Mucosa of rectum (tissue), 2 donors: ENCODE results near the gene MARCHF3.
A peak's percentile ranks its signal among the peaks of the same experiment; 100 is the strongest.

Experiments used
- H3K27ac ChIP-seq, 2 donors: one replicate each; pipeline ENCODE4 v1.7.0; 2013; ENCODE audit warnings: inconsistent platforms in 2 of 2, low read depth in 2 of 2, low read length in 2 of 2
- H3K27me3 ChIP-seq, 2 donors: one replicate each; pipeline ENCODE4 v1.7.0; 2013; ENCODE audit warnings: low read length in 2 of 2; ENCODE audit not compliant: control insufficient read depth in 2 of 2, insufficient read depth in 2 of 2
- H3K36me3 ChIP-seq, 2 donors: one replicate each; pipeline ENCODE4 v1.7.0; 2013; ENCODE audit warnings: low read length in 2 of 2; ENCODE audit not compliant: control insufficient read depth in 2 of 2, insufficient read depth in 2 of 2
- H3K4me1 ChIP-seq, 2 donors: one replicate each; pipeline ENCODE4 v1.7.0; 2013; ENCODE audit warnings: low read length in 2 of 2, mild to moderate bottlenecking in 1 of 2; ENCODE audit not compliant: control insufficient read depth in 2 of 2, insufficient read depth in 2 of 2
- H3K4me3 ChIP-seq, 2 donors: one replicate each; pipeline ENCODE4 v1.7.0; 2013; ENCODE audit warnings: low read length in 2 of 2
- H3K9ac ChIP-seq, 2 donors: one replicate each; pipeline ENCODE4 v1.7.0; 2013; ENCODE audit warnings: low read length in 2 of 2, low read depth in 1 of 2, mild to moderate bottlenecking in 1 of 2
- H3K9me3 ChIP-seq, 2 donors: one replicate each; pipeline ENCODE4 v1.7.0; 2013; ENCODE audit warnings: low read length in 2 of 2; ENCODE audit not compliant: control insufficient read depth in 2 of 2
- donor health status: healthy.
- donor health status: Normal muscosa, but diverticular disease.

Gene MARCHF3

DNA sequence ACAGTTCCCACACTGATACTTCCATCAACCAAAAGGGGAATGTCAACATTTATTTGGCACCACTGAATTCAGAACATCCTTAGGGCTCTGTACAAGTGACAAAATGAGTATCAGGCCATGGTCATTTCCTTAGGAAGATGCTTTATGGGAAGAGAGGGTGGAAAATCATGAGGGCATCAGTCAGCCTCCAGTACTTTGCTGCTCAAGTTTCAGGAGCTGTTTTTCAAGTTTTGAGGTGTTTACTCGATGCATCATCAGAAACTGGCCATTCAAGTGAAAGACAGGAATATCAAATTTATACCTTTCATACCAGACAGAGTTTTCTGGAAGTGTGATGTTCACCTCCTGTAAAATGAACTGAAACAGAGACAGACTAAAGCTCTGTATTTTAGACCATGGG, 21.2 kb upstream of the MARCHF3 start:
- Histone ChIP-seq H3K27ac (no peak overlapping the region), H3K9ac (no peak overlapping the region), H3K4me1 (peaks cover 0 to 5% of the 10 kb centered on the region in 2 donors), H3K4me3 (no peak overlapping the region), H3K9me3 (no peaks in the 10 kb centered on the region), H3K27me3 (no peaks in the 10 kb centered on the region), H3K36me3 (peaks cover 5 to 7% of the 10 kb centered on the region in 2 donors)

DNA sequence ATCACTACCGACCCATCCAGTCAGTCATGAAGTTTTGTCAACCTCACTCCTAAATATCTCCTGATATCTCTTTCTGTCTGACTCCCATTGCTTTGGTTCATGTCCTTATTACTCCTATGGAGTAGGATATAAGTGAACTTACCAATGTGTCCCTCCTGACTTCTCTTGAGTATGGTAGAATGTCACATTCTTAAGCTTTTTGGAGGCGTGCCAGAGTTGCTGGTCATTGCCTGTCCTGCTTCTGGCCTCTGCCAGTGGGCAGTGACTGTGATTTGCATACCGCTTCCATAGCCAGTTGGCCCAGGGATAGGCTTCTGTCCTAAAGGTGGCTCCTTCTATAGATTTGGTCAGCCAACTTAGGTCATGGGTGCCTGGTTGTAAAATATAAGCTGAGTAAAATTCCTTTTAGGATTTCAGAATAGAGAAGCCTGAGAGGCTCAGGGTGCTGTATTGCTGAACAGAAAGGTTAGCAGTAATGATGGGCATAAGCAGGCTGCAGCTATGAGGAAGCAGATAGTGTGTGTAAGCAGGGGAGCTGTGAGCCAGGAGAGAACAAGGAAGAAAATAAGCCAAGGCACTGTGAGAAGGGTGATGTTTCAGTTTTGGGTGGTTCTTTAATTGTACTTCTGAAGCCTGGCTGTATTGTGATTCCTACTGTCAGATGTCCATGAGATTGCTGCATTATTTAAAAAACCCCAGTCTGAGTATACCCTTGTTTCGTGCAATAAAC, 16.1 kb upstream of the MARCHF3 start:
- H3K27me3 ChIP-seq, result no peaks in the 10 kb centered on the region
- H3K9me3 ChIP-seq, result no peaks in the 10 kb centered on the region

DNA sequence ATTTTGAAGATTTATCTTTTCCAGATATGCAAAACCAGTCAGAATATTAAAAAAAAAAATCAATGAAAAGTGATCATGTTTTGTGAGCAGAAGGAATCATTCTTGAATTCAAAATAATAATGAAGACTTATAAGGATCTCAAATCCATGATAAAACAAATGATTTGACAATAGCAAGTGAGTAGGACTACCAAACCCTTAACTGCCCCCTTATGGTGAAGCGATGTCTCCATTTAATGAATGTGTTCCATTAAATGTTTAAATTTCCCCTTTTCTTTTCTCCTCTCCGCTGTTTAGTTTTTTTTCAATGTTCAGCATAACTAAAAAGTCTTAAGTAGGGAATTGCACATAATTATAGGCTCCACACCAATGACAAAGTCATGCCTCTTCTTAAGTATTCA, 12.2 kb upstream of the MARCHF3 start:
- no peak overlapping the region for H3K9ac ChIP-seq
- H3K4me1 ChIP-seq, result peaks cover 6 to 35% of the 10 kb centered on the region in 2 donors
- no peaks in the 10 kb centered on the region for H3K9me3 ChIP-seq
- H3K36me3 ChIP-seq, result peaks cover 0 to 2% of the 10 kb centered on the region in 2 donors
- no peak overlapping the region for H3K4me3 ChIP-seq
- H3K27ac ChIP-seq, result no peak overlapping the region
- no peaks in the 10 kb centered on the region for H3K27me3 ChIP-seq

More for the DNA sequence above, 16.1 kb upstream of the MARCHF3 start:
- Histone ChIP-seq H3K4me1 (peaks cover 1 to 12% of the 10 kb centered on the region in 2 donors), H3K9ac (no peak overlapping the region), H3K36me3 (peaks cover 0 to 2% of the 10 kb centered on the region in 2 donors), H3K4me3 (no peak overlapping the region), H3K27ac (no peak overlapping the region)

DNA sequence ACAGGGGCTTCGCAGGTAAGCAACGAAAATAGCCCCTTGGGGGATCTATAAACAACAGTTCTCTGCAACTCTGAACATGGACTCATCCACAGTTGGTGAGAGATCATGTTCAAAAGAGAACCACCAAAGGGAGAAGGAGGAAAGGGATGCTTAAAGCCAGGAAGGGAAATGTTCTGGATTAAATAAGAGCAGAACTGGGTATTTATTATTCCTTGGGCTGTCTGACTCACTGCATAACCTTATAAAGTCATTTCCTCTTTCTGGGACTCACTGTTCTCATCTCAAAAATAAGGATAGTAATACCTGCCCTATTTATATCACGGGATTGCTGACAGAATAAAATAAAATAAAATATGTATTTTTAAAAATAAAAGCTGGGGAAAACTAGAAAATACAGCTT, 11.2 kb upstream of the MARCHF3 start:
- H3K9me3 ChIP-seq, result no peaks in the 10 kb centered on the region
- H3K27ac ChIP-seq, result peak overlapping the region; percentile 88 to 96
- peaks cover 6 to 35% of the 10 kb centered on the region in 2 donors for H3K4me1 ChIP-seq
- H3K27me3 ChIP-seq, result no peaks in the 10 kb centered on the region
- H3K4me3 ChIP-seq, result peak overlapping the region; percentile 59 to 69
- peaks cover 0 to 2% of the 10 kb centered on the region in 2 donors for H3K36me3 ChIP-seq
- peak overlapping the region; percentile 49 to 58 for H3K9ac ChIP-seq

DNA sequence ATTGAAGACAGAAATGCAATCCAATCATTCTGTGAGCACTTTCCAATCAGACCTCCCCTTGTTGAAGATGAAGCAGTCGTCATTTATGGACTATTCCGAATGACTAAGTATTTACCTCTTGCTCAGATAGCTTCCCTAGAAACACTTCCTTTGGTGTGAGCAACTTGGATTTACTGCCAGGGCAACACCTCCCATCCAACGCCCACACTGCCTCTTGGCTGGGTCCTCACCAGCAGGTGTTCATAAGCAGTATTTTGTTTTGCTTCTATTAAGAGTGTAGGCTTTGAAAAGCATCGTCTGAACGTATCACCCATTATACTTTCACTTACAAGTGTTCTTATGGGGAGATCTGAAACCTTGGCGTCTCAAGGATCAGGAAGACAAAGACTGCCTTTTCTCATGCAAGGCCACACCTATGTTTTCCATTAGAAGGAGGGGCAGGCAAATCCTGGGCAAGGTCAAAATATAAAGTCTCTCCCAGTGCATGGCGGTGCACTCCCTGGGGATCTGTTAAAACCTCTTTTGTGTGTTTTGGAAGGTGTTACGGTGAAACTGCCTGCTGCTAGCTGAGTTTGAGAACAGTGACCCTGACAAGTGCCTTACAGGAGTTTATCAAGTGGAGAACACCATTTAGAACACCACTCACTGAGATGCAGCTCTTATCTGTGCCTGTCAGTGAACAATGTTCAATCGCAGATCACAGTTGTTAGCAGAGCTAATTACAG, 10.6 kb upstream of the MARCHF3 start:
- no peaks in the 10 kb centered on the region for H3K27me3 ChIP-seq

DNA sequence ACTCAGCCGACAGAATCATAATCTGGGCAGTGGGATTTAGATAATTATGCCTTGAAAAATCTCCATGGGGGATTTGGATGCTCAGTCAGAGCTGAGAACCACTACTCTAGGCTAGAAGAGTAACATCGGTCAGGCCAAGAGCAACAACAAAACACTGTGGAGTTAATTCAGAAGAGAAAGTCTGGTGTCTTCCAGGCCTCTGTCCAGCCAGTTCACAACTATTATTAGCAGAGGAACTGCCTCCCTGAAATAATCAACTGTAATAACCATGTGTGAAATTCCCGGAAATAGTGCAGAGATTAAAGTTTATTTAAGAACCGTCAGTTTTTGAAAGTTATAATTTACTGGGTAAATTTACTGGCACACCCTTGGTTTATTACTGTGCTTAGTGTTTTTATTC, 8.2 kb upstream of the MARCHF3 start:
- no peaks in the 10 kb centered on the region for H3K27me3 ChIP-seq
- no peaks in the 10 kb centered on the region for H3K36me3 ChIP-seq
- H3K4me3 ChIP-seq, result no peak overlapping the region
- H3K27ac ChIP-seq, result no peak overlapping the region
- peaks cover 6 to 35% of the 10 kb centered on the region in 2 donors for H3K4me1 ChIP-seq
- H3K9me3 ChIP-seq, result no peaks in the 10 kb centered on the region
- H3K9ac ChIP-seq, result no peak overlapping the region

More for the DNA sequence above, 10.6 kb upstream of the MARCHF3 start:
- Histone ChIP-seq H3K27ac (peak overlapping the region; percentile 88 to 96), H3K9me3 (no peaks in the 10 kb centered on the region), H3K4me1 (peaks cover 6 to 35% of the 10 kb centered on the region in 2 donors), H3K36me3 (no peaks in the 10 kb centered on the region), H3K9ac (peak overlapping the region; percentile 49 to 58), H3K4me3 (peak overlapping the region; percentile 59 to 69)

DNA sequence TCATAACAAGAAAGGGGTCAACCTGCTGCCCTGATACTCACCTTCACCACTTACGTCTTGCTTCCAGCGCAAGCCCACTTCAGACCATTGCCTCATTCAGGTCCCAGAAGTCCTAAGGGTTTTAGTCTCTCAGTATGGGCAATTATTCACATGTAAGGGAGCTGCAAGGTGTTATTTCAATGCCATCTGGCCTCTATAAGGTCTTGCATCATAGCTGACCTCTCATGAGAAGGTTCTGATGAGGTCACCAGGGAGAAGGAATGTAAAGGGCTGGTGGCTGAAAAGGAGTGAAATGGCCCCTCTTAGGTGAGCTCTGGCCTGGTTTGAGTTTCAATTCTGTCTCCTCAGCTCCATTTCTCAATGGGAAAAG, 1.5 kb upstream of the MARCHF3 start:
- no peaks in the 10 kb centered on the region for H3K36me3 ChIP-seq
- H3K9ac ChIP-seq, result no peak overlapping the region
- H3K4me1 ChIP-seq, result peaks cover 11% of the 10 kb centered on the region in 2 donors
- H3K4me3 ChIP-seq, result no peak overlapping the region
- no peaks in the 10 kb centered on the region for H3K9me3 ChIP-seq
- no peak overlapping the region for H3K27ac ChIP-seq
- peaks cover 0 to 2% of the 10 kb centered on the region in 2 donors for H3K27me3 ChIP-seq

DNA sequence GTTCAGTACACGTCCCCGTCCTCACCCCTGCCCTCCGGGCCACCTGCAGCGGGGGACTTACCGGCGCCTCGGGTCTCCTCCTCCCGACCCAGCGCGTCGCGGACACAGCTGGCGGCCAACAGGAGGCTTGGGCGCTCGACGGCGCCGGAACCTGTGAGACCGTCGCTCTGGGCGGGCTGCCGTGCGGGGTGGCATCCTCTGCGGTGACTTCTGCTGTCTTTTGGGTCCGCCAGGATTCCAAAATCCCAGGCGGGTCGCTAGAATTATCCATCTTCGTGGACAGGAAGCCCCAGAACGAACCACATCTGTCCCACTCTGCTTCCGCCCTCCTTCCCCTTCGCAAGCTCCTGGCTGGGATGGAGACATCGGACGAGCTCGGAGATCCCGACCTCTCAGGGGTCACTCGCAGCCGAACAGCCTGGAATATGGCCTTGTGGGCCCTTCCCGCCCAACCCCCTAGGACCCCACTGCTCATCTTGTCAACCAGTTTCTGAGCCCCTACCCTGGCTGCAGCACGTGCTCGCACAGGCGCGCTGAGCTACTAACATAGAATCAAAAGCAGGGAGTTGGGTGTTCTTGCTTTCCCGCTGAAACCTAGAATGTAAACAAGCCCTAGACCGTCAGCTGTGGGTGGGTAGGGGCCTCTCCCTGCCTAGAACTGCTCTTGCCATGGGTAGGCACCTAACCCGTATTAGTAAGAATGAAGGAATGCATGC, 947 bp upstream of the MARCHF3 start:
- Histone ChIP-seq H3K4me1 (peaks cover 11% of the 10 kb centered on the region in 2 donors), H3K9ac (peak overlapping the region; percentile 75 to 98), H3K4me3 (peak overlapping the region; percentile 89 to 95), H3K27me3 (peaks cover 0 to 2% of the 10 kb centered on the region in 2 donors), H3K9me3 (no peaks in the 10 kb centered on the region), H3K27ac (peak overlapping the region; percentile 95 to 96), H3K36me3 (no peaks in the 10 kb centered on the region)

DNA sequence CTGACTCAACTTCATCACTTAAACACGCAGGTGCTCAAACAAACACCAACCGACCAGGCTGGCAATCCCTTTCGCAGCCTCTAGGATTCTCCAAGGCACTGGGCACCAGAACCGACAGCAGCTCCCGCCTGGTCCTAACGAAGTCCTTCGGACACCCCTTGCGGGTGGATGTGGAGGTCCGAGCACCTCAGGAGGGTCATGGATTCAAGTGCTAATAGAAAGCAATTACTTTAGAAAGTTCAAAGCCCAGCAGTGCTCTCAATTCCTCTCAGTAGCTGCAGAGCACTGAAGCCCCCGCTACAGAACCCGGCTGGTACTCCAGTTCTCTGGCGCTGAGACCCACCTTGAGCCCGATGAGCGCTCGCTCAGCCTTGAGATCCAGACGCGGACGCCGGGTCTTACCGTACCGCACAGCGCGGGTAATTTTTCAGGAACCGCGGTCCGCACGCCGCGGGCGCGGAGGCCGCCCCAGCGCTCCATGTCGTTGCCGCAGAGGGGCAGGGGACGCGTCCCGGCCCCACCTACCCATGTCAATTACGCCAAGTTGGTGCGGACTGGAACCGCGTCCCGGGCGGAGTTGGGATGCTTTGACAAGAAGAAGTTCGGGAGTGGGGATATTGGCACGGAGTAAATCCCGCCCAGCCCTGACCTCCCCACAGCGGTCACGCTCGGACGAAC, 638 bp downstream of the MARCHF3 start:
- Histone ChIP-seq H3K4me3 (peak overlapping the region; percentile 89 to 95), H3K9ac (peak overlapping the region; percentile 89 to 98), H3K27ac (peak overlapping the region; percentile 95 to 96), H3K9me3 (no peaks in the 10 kb centered on the region), H3K36me3 (no peaks in the 10 kb centered on the region), H3K4me1 (peaks cover 11% of the 10 kb centered on the region in 2 donors), H3K27me3 (peaks cover 0 to 2% of the 10 kb centered on the region in 2 donors)
